T-helper 9 cell (primary cell): Measurements from ENCODE around the gene CSNK2A1.
"Not testable (repeated sequence)": the region's sequence is repeated elsewhere in the genome, so short reads cannot be mapped to it uniquely, and the experiment has no call there.

ENCODE experiments used
- DNase-seq: peaks from one replicate; pipeline ENCODE4 v3.0.0-alpha.2; 2020

Gene CSNK2A1

GRCh38 chr20:531608-532007 is 12.0 kb downstream of the CSNK2A1 start:
- DNase-seq = no peak

DNA sequence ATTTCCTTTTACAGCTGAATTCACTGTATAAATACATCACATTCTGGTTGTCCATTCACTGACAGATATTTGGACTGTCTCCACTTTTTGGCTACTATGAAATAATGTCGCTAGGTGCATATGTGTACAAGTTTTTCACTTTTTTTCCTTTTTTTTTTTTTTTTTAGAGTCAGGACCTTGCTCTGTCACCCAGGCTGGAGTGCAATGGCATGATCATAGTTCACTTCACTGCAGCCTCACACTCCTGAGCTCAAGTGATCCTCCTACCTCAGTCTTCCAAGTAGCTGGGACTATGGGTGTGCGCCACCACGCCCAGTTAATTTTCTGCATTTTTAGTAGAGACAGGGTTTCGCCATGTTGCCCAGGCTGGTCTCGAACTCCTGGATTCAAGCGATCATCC is 13.3 kb downstream of the CSNK2A1 start:
- no peak for DNase-seq

- no peak for DNase-seq
Observed at GRCh38 chr20:528923-529604, 14.5 kb downstream of the CSNK2A1 start.

DNA sequence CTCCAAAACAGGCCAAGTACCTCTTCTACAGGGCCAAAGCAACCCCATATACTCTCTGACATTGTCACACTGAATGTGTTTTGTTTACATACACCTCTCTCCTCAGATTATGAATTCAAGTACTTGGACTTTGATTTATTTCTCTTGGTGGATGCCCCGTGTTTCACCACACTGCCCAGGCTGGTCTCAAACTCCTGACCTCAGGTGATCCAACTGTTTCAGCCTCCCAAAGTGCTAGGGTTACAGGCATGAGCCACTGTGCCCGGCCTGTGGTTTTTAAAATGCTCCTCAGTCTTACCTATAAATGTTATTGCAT is 16.1 kb downstream of the CSNK2A1 start:
- no peak for DNase-seq

DNA sequence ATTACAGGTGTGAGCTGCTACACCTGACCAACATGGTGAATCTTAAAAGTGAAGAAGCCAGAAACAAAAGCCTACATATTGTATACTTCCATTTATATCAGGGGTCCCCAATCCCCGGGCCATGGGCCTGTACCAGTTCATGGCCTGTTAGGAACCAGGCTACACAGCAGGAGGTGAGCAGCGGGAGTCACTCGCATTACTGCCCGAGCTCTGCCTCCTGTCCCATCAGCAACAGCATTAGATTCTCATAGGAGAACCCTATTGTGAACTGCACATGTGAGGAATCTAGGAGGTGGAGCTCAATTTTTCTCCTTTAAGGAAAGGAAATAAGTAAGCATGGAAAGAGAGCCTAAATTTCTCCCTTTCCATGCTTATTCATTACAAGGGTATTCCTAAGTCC is 21.7 kb downstream of the CSNK2A1 start:
- no peak for DNase-seq

DNA sequence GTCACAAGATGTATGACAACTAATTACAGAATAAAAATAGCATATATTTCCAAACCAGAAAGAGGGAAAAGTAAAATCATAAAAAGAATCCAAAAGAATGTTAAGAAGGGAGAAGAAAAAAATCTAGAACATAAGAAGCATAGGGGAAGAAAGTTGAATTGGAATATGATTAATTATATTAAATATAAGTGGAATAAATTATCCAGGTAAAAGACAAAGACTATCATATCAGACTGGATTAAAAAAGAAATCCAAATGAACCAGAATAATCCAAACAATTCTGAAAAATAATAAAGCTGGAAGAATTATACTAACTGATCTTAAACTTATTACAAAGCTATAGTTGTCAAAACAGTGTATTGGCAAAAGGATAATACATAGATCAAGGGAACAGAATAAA is 23.6 kb downstream of the CSNK2A1 start:
- no peak for DNase-seq

GRCh38 chr20:517221-517620 is 26.4 kb downstream of the CSNK2A1 start:
- DNase-seq = no peak

DNA sequence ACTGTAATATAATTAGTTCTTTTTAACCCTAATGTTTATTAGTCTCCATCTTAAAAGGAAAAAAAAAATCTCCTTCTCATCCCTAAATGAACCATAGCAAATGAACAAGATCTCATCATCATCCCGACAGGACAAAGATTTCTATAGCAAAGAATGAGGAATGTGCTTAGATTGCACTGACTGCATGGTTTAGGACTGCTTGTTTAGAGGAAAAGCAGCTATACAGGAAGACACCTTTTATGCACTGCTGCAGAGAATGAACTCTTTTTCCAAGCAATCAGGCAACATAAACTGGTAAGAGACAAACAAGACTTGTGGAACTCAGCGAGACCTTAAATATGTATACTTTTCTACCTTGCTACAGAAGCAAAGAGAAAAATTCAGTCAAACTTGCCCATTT is 26.8 kb downstream of the CSNK2A1 start:
- no peak for DNase-seq

DNA sequence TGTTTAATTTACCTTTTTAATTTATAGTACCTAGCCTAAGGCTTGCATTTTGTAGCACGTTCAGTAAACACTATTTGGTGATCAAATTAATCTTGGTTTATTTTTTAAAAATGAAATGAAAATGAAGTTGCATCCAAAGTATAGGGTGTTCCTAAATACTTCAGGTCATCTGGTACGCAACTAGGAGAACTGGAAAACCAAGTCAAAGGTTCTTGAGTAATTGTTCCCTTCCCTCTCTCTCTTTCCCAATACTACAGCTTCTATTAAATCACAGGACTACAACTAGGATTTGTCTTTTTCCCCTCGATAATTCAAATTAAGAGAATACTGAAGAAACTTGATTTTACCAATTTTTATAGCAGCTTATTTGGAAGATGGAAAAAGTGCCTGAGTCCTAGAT is 27.9 kb downstream of the CSNK2A1 start:
- DNase-seq = no peak

DNA sequence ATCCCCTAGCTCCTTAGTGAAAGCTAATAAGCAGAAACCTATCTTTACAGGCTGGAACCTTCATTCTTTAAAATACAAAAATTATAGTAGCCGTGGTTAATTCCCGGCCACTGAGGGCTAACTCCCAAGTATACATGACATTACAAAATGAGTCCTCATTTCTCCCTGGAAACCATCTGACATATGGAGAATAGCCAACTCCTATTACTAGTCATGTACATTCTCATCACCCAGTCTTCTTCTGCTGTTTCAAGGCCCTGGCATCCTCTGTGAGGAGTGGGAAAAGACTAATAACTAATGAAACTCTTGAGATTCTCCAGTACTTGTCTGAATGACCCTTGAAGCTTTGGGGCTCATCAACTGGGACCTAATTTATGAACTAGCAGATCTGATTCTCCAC is 30.2 kb downstream of the CSNK2A1 start:
- no peak for DNase-seq

GRCh38 chr20:510328-511057 is 33.1 kb downstream of the CSNK2A1 start:
- DNase-seq = not testable (repeated sequence)

GRCh38 chr20:508364-508787 is 35.2 kb downstream of the CSNK2A1 start:
- DNase-seq = not testable (repeated sequence)

DNA sequence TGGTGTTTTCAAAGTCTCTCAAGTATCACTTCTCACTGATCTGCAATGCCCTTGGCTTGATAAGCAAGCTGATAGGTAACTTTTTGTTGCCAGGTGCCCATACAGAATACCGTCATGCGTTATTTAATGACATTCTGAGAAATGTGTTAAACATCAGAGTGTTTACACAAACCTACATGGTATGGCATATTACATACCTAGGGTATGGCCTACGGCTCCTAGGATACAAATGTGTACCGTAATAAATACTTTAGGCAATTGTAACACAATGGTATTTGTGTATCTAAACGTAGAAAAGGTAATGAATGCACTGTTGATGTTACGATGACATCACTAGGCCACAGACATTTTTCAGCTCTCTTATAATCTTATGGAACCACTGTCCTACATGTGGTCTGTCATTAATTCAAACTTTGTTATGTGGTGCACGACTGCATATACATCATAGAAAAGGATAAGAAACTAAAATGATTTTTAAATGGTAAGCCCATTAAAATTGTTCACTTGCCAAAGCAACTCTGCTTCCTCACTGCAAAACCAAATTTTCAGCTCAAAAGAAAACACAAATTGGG is 35.7 kb downstream of the CSNK2A1 start:
- DNase-seq = no peak

GRCh38 chr20:507006-507758 is 36.4 kb downstream of the CSNK2A1 start:
- no peak for DNase-seq

DNA sequence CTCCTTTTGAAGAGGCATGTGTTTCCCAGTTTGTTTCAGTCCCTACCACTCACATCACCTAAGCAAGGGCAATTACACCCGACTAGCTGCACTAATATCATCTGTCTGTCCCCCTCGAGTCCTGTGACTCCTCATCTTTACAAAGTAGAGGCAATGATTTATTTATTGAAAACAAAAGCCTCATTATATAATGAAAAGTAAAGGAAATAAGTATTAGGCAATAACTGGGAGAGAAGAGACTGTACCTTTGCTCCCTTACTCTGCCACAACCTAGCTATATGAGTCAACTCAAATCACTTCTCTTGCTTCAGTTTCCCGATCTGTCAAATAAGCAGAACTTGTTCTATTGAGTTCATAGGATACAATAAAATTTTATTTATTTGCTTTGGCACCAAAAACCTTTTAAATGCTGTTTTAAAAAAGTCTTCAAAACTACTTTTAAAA is 38.9 kb downstream of the CSNK2A1 start:
- DNase-seq = no peak

GRCh38 chr20:503048-503737 is 40.4 kb downstream of the CSNK2A1 start:
- no peak for DNase-seq

DNA sequence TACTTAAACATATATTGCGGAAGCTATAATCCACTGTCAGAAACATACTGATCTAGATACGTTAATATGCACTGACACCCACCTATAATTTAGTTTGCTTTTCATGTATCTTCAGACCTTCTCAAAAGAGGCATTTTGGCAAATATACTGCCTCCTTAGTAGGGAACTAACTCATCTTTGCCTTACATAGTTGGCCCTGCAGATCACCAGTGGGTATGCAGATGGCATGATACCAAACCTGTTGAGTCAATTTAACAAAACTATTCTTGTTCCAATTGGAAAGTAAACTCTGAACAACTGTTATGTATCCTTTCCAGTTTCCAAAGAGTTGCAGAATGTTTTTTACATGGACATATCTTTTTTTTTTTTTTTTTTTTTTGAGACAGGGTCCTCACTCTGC is 45.6 kb downstream of the CSNK2A1 start:
- DNase-seq = no peak

DNA sequence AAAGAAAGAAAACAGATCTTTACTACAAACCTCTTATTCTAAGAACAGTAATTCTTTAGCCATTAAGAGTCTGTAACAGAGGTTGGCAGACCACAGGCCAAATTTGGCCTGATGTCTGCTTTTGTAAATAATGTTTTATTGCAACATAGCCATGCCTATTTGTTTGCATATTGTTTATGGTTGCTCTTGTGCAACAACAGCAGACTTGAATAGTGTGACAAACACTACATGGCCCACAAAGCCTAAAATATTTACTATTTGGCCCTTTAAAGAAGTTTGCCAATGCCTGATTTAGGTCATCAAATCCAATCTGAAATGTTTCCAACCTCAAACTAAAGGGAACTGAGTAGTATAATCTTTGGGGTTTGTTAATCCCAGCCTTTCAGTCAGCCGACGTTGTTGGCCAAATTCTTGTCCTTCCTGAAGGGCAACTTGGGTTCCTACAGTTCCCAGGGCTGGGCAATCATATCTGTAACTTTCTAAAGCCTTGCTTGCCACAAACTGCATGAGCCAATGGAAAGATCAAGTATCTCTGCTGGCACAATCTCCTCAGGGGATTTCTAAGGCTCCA is 47.4 kb downstream of the CSNK2A1 start:
- DNase-seq = no peak

DNA sequence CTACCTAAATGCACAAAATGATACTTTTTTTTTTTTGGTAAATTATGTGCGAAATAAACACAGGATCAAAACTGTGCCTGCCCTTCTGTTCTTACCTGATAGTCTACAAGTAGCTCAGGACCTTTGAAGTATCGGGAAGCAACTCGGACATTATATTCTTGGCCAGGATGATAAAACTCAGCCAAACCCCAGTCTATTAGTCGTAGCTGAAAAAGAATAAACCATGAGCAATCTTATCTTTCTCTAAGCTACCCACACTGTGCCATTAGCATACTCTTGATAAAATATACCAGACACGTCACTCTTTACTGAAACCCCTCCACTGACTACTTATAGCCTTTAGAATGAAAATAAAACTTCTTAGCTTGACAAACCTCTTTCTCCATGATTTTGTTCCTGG is 51.4 kb downstream of the CSNK2A1 start:
- no peak for DNase-seq

DNA sequence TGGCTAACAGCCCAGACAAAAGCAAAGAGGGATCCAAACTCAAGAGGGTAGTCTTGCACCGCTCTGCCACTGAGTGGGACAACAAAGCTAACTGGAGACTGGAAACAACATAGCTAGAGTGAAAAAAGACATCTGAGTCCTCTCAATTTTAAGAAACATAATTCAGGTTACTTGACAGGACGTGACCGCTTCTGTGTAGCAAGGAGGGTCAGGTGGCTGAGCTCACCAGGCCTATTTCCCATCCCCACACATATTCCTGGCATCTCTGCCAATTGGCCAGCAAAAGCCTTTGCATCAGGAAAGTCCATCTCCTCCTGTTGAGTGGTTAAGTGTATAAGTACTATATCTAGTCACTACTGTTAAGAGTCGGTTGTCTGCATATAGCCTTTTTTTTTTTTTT is 55.9 kb downstream of the CSNK2A1 start:
- DNase-seq = no peak

- no peak for DNase-seq
Observed at GRCh38 chr20:483815-484644, 59.6 kb downstream of the CSNK2A1 start.

- DNase-seq = no peak
Observed at GRCh38 chr20:481167-481566, 62.4 kb downstream of the CSNK2A1 start.
